ENCODE results near the gene ATP8A1.

ATP8A1 gene

DNA sequence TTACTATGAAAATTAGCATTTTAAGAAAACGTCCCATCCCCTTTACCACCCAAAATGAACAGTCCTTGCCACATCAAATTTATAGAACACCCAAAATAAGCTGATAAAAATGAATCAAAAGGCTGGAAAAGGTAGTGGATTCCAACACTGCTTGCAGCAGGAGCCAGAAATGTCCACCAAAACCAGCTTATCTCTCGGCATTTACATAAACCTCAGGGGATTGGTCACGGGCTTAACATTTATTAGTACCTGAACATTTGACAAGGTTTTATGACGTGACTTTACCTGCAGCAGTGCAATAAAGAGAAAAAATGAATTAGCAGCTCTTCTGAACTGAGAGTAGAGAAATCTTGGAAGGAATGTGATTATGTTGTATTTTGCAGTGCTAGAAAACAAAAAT is 31.6 kb downstream of the ATP8A1 start:
- no peak for DNase-seq

DNA sequence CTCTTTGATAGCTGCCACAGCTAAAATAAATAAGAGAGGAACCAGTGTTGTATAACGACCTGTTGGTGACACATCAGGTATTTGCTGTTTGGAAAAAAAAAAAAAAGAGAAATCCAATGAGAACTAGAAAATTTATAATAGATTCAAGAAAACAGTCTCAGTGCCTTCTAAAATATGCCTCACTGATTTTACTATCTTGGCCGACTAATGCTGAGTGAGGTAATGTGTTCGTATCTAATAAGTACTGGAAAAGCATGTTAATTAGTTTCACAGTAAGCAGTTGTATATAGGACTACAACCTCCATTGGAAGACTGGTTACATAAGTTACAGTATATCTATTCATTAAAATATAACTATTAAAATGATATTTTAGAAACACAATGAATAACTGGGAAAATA is 32.4 kb downstream of the ATP8A1 start:
- DNase-seq: no peak

DNA sequence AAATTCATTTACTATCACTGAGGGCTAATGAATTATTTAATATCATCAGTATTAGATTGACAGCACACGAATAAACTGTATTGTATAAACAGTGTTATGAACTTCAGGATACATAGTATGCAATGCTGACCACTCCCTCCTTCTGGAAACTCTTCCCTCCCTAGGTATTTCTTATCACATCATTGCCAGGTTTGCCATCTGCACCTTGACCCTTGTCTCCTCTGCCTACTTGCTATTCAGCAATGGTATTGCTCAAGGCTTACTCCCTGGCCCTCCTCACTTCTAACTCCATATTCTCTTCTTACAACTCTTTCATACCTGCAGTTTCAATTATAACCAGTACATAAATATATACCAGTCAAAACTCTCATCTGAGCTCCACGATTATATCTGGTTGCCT is 38.9 kb downstream of the ATP8A1 start:
- no peak for DNase-seq

DNA sequence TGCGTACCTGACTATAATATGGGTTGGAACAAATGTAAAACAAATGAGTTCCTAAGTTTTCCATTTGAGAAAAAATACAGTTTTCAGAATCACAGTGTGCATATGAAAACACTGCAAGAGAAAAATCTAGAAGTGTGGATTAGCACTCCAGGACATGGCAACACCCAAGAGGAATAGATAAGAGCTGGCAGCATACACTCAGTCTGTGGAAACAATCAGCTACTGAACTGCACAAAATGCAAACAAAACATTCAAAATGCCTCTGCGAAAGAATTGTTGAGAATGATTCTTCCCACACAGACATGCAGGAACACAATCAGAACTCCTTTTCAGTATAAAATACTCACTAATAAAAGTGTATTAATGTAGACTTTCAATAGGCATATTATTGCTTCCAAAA is 39.9 kb downstream of the ATP8A1 start:
- DNase-seq: no peak

DNA sequence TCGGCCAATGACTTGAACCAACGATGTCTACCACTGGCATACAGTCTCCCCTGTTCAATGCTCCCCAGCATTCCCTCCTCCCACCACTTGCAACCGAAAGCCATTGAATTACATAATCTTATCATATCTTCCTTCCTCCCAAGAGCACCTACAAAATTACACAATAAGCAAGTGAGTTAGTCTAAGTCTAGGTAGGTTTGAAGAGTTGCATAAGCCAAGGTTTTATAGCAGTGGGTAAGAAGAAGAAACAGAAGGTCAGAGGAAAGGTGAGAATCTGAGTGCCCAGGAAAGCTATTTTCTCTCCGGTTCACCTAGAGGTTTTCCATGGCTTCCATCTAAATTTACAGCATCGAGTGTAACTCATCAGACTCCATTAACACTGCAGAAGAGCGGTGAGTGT is 40.3 kb downstream of the ATP8A1 start:
- DNase-seq: no peak

DNA sequence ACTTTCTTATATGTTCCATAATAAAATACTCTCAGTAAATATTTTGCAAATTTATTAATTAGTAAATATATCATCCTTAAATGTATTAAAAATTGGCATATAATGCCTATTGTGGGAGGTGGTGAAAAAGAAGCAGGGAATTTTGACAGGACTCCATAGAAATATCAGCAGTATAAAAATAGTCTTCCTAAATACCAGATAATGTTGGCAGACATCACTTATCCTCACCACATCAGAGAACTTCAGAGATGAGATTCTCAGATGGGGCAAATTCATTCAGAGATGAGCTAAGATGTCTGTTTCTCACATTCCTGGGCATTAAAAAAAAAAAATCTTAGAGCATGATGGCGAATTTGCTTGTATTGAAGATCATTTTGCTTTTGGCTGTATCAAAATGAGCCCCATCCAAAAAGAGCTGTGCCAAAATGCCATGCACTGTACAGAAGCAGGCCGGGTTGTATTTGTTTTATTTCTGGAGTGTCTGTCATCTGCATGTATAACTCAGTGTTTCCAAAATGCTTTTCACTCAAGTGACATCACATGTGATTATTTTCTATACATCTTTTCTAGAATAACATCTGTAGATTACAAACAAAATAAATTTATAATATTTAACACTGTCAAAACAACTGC is 41.7 kb downstream of the ATP8A1 start:
- no peak for DNase-seq

DNA sequence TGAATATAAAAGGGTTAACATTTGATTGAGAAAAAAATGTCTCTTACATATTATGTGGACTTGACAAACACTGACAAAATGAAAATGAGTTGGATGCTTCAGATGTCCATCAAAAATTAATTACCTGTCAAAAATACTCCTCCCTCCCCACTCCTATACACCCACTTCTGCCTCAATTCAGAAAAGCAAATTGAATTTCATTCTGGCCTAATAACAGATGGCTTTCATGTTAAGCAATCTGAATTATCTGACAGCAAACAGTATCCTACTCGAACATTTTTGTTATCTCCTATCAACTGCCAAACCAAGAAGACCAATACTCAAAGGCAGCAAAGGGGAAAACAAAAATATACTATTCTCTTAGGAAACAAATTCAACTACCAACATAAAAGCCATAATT is 44.0 kb downstream of the ATP8A1 start:
- no peak for DNase-seq

DNA sequence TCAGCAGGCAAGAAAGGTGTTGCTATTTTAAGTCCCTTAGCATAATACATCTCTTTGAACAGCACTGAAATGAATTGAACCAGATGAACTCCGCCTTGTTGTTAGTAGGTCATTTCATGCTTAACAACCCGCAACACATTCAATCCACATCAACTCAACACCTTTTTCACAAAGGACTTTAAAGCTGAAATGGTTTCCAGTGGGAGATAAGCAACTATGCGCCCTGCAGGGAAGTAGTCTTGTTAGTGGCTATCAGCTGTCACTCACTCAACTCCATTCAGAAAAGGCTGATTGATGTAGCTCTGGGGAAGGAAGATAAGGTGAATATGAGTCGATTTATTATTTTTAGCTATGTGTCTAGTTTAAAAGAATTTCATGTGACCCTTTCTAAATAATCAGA is 46.0 kb downstream of the ATP8A1 start:
- DNase-seq: peak in 1 of 3 experiments; percentile 66

DNA sequence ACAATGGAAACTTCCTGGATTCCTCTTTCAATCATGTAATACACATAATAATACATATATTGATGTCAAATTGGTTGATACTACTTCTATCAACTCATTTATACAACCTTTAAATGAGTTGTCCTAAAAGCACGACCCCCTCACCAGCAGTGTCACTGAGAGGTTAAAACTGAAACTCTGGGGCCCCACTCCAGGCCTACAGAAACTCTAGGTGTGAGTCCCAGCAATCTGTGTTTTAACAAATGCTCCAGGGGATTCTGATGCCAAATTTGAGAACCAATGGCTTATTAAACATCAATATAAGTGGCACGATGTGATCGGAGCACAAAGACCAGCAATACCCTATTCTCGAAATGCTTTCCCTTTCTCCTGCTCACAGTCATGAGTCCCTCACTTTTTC is 47.9 kb downstream of the ATP8A1 start:
- DNase-seq: no peak

DNA sequence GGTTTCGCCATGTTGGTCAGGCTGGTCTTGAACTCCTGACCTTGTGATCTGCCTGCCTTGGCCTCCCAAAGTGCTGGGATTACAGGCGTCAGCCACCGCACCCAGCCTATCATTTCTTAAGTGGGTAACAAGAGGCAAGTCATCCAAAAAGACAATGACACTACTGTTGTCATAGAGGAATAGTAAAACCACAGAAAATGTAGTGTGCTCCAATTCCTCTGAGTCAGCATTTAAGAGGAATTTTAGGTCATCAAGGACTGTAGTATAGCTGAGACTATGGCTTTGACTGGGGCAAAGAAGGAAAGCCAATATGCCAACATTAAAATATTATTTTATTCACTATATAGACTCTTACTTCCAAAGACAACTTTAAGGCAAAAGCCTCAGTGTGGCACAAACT is 48.4 kb downstream of the ATP8A1 start:
- no peak for DNase-seq

DNA sequence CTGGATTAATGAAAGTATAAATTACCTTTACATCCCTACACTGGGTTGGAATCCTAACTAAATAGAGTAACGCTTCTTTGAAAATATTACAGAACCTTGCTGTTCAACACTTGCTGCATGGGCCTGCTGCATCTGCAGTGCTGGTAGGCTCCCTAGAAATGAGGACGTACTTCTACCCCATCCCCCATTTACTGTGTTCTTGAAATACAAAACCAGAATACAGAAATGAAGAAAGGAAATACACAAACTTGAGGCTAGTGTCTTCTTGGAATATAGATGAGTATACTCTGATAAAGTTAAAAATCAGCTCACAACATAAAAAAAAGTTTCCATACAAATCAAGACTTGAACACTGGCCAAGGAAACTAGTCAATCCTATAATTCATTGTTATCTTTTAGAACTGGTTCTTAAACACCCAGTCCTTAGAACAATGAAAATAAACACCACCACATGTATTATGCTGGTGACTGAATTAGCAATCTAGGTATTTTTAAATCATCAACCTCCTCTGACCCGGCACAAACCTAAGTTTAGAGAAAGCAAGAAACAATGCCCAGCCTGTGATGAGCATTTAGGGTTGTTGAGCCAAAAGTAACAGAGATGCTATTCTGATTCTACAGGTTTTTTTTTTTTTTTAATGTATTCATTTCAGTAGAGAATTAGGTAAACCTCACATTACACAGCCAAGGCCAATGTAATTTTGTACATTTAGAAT is 49.7 kb downstream of the ATP8A1 start:
- DNase-seq: no peak

DNA sequence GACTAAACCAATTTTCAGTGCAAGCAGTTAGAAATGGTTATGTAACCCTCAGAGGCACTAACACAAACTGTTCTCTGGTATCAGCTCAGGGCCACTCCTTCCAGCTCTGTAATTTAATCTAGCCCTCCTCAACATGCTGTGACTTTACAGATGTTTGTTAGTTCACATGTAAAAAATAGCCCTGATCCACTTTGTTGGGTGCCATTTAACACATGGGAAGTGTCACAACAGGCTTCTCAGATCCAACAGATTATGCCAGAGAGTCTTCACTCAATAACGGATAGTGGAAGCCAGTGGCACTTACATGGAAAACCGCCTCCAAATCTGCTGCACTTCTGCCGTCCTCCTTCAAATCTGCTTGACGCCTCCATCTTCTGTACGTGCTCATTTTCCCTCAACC is 51.6 kb downstream of the ATP8A1 start:
- no peak for DNase-seq

DNA sequence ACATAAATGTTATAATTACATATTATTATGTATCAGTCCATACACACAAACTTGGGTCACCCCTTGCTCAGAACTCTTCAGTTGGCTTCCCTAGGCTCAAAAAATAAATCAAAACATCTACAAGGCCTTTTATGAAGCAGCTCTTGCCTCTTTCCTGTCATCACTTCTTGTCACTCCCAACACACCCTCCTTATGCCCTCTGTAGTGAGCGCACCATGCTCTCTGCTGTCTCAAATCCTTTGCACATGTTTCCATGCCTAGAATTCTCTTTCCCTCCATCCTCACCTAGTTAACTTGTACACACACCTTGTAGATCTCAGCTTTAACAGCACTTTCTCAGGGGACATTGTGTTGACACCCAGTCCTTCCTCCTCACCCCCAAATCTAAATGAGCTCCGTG is 53.0 kb downstream of the ATP8A1 start:
- no peak for DNase-seq

DNA sequence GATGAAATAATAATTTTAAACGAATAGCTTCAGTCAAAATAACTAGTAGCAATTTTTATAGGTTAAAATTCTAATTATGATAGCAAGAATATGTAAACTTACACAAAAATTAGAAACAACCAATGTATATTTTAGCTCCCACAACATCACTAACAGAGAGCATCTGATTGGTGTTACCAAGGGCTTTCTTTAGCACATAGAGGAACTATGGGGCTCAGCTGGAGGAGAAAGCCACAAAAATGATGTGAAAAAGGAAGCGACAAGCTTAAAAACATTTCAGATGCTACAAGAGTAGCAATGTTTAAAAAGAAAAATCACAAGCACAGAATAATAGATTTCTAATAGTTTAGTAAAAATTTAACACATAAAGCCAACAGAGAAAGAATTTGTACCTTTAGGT is 56.3 kb downstream of the ATP8A1 start:
- DNase-seq: no peak

DNA sequence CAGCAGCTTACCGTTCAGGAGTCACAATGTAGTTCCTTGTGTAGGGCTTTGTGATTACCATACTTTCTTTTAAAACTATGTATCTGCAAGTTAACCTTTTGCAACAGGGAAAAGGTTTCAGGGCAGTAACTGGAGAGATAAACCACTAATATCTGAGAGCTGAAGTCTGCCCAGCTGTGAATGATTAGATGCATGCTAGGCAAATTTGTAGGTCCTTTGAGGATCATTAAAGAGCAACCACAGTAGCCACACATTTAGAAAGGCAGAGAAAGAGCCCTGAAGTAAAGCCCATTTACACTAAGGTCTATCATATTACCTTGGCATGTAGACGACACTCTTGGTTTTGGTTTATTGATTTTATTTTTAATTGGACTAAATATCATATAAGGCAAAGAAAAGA is 60.0 kb downstream of the ATP8A1 start:
- peak in 2 of 3 experiments; percentile 9 to 76 for DNase-seq

DNA sequence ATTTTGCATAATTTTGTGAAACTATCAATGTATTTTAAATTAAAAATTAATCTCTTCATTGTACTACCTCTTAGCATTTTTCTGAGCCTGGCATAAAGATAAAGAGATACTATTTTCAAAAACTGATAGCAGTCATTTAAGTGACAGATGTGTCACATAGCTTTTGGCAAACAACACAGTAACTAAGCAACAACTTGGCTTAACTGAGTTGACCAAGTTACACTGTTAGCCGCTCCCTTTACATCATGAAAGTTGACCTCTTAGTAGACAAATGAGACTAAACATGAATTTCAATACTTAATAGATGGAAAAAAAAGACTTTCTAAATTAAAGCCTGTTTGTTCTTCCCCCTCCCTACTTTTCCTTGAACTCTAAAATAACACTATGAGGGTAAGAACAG is 62.0 kb downstream of the ATP8A1 start:
- no peak for DNase-seq

DNA sequence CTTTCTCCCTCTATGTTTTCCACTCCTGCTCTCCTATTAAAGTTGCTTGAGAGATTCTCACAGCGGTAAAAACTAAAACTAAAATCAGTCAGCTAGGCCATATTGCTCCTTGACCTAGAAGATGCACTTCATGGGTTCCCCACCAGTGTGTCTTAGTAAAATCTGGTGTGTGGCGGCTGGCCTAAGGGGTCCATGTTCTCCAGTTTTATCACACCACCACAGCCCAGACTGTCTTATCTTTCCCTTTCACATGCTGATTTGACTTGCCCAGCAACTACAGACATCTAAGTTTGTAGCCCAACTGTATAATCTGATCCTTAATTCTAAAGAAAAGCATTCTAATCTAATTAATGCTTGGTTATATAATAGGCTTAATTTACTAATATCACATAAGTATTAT is 68.0 kb downstream of the ATP8A1 start:
- DNase-seq: no peak

DNA sequence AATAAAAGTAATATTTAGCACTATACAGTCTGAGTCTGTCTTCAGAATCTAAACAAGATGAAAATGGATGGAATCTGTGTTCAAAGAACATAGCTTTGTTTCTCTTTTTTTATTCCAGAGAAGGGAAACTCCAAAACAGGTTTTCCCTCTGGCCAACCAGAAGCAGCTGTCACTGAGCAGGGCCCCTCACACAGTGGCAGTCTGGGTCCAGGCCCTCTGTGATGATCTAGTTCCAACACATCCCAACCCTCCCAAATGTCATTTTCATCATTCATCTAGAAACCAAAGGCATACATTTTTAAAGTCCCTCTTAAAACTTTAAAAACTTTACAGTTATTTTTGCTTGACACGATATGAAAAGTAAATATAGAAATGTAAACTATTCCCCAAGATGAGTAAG is 70.1 kb downstream of the ATP8A1 start:
- DNase-seq: no peak

DNA sequence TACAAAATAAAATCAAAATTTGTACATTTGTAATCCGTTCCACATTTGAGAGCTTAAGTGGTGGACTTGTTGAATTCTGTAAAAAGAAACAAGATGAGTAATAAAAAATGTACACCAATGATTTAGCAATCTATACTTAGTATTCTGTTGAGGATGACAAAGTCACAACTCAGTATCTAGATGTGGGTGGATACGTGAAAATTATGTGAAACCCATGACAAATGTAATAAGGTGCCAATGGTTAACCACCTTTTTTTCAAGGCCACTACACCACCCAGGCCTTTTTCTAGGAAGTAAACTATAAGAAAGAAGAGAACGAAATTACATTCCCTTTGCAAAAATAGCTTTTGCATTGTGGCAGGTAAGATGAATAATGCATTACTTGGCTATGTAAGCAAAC is 77.0 kb downstream of the ATP8A1 start:
- no peak for DNase-seq

DNA sequence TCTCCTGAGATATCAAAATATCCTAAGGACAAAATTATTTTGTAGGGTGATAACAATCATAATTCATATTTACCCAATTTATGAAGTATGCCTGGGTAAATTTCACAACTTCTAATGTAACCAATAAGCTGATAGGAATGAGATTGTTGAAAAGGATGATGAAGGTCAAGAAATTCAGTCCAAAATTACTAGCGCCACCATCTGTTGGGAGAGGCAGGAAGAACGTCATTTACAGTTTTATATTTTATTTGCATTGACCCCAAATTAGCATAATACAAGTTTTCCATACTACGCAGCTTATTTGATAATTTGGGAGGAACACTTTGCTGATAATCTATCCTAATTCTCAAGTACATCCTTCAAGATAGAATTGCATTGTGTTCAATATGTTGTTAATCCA is 78.7 kb downstream of the ATP8A1 start:
- DNase-seq: no peak

DNA sequence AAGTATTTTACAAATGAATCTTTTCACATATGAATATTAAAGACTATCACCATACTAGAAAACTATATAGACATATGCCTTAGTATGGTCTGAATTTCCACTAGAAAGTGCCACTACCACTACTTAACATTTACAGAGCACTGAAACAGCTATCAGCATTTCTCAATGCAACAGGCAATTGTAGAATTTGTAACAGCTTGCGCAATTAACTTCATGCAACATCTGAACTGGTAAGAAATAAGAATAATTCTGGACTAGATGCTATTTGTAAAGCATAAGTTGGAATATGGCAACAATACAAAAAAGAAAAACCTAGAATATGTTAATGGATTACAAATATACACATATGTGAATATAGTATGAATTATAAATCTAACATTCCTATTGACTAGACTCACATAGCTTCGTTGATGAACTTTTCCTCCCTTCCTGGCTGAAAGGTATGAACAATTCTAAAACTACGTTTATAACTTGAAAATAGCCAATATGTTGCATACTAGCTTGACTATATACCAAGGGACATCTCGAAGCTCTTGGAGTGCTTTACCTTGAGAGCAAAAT is 82.0 kb downstream of the ATP8A1 start:
- no peak for DNase-seq

DNA sequence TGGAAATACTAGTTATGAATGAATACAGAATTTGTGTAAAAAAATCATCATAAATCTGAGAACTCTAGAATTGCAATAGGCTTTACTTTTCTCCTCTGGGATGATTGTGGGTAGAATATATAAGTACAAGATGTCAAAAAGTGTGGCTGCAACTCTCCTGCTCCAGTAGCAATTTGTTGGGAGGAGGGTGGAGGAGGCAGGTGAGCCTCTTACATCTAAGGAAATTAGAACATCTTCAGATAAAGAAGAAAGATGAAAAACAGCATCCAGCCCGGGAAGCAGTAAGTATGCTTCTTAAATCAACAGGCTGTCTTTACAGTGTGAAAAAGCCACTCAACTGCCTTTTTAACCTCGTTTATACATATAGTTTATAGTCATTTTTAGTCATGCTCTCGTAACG is 83.7 kb downstream of the ATP8A1 start:
- DNase-seq: no peak

DNA sequence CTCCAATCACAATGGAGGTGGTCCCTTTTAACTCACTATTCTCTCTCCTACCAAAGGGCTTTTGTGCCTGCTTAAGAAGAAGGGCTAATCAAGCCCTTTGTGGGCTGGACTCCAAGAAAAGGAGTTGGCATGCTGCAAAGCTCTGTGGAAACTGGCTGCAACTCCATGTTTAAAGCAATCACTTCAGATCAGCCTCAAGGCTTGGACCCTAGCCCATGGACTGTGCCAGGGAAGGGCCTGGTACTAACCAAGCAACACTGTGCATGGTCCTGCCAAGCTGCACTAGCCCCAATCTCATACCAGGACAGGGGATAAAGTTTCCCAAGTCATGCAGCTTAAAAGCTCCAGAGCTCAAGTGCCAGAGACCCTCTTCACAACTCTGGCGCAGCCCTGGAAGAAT is 86.7 kb downstream of the ATP8A1 start:
- DNase-seq: no peak

DNA sequence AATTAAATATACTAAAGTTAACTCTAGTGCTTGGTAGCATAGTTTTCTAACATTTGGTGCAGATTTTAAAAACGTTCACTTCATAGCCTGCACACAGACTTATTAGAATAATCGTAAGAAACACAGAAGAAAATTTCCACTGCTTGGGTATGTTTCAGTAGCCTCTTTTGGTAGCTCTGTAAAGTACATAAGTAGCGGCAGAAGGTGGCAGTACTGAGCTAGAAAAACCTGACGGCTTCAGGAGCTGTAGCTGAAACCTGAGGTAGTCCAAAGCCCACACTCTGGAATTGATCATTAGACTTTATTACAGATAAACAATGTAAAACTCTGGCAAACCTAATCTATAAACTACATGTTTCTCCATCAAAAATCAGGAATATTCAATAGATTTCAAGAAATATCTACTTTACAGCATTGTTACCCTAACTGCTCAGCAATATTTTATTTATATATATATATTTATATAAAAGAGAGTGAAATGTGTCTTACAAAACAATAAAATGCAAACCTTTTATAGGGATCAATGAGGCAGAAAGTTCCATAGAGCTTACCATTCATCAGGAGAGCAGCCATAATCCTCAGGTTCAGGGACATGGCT is 88.2 kb downstream of the ATP8A1 start:
- peak; percentile 56 to 86 (median 86) for DNase-seq
